Endothelial cell of umbilical vein (primary cell): ENCODE measurements around the gene IL17F.

Source experiments
- CTCF ChIP-seq, 2 donors: IDR thresholded peaks; 1 replicate in 1 of 2; 2 replicates in 1 of 2; pipeline ENCODE4 v1.5.1; 2011; ENCODE audit warnings: low read length in 2 of 2, mild to moderate bottlenecking in 2 of 2, moderate library complexity in 2 of 2, control low read depth in 1 of 2, inconsistent platforms in 1 of 2, low read depth in 1 of 2; ENCODE audit not compliant: insufficient read depth in 1 of 2; ENCODE audit errors: extremely low read depth in 1 of 2
- EZH2 ChIP-seq: IDR thresholded peaks from 2 replicates; pipeline ENCODE4 v1.6.1; 2012; ENCODE audit warnings: borderline replicate concordance, low read depth, mild to moderate bottlenecking, moderate library complexity, low read length, inconsistent platforms; ENCODE audit not compliant: severe bottlenecking
- FOS ChIP-seq: IDR thresholded peaks from 2 replicates; pipeline ENCODE4 v1.6.1; 2011; ENCODE audit warnings: mild to moderate bottlenecking, low read length, moderate library complexity, borderline replicate concordance; ENCODE audit not compliant: insufficient read depth
- GATA2 ChIP-seq: IDR thresholded peaks from 2 replicates; pipeline ENCODE4 v1.7.0; 2011; ENCODE audit warnings: low read depth, mild to moderate bottlenecking, moderate library complexity, mixed read lengths, low read length; ENCODE audit not compliant: insufficient read length, insufficient read depth
- JUN ChIP-seq: IDR thresholded peaks from 2 replicates; pipeline ENCODE4 v1.6.1; 2011; ENCODE audit warnings: borderline replicate concordance, low read depth; ENCODE audit not compliant: insufficient read length, insufficient read depth
- MAX ChIP-seq: IDR thresholded peaks from 2 replicates; pipeline ENCODE4 v1.6.1; 2011; ENCODE audit not compliant: insufficient read depth, insufficient read length
- MYC ChIP-seq: IDR thresholded peaks from one replicate; pipeline ENCODE4 v1.6.1; 2011; ENCODE audit warnings: mild to moderate bottlenecking, low read depth, low read length
- POLR2A ChIP-seq: IDR thresholded peaks from 2 replicates; pipeline ENCODE4 v1.6.1; 2012; ENCODE audit warnings: low read depth, mild to moderate bottlenecking, control low read depth, low read length
- POLR2AphosphoS5 ChIP-seq: IDR thresholded peaks from 2 replicates; pipeline ENCODE4 v1.6.1; 2012; ENCODE audit warnings: low read depth, mild to moderate bottlenecking, control low read depth, low read length, moderate library complexity; ENCODE audit not compliant: insufficient read depth

- TF ChIP-seq CTCF (IDR thresholded peaks at IDR 0.05; ENCODE audit: extremely low read depth in 1 of 2, insufficient read depth in 1 of 2, low read depth in 1 of 2, low read length in 2 of 2) (no peak), FOS (no peak), POLR2A (no peak), EZH2 (no peak), POLR2AphosphoS5 (no peak), MAX (no peak), MYC (no peak), GATA2 (no peak), JUN (no peak)
Measured at GRCh38 chr6:52208612-52209011, 35.7 kb downstream of the IL17F start.
